ENCODE results near the gene FSTL4. TPM values are rescaled to one million over a fixed set of nuclear protein-coding genes. Genes with fewer than 3 reads are reported as not detected.

The FSTL4 gene
- total RNA-seq, 1 experiment from 2014 or later: not detected

DNA sequence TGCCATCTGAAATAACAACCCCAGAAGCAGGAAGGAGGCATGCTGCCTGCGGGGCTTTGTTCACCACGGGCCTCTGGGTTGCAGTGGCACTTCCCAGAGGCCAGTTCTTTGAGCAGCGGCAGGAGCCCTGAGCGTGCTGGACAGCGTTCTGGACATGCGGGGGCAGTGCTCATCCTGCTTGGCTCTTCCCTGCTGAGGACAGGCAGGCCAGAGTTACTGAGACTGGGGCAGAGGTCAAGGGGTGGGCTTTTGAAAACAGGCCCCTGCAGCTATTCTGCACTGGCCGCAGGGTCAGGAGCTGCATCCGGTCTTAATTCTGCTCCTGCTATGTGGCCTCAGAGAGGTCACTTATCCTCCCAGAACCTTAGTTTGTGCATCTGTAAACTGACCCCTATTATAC lies 258.6 kb downstream of the FSTL4 start:
- H3K27ac Mint-ChIP-seq (ENCODE audit: unreplicated experiment): no peak overlapping the region
- H3K9me3 Mint-ChIP-seq (ENCODE audit: low read depth, unreplicated experiment): no peaks in the 10 kb centered on the region
- H3K27me3 Mint-ChIP-seq (ENCODE audit: unreplicated experiment): peaks cover 58% of the 10 kb centered on the region
- CTCF ChIA-PET: no interaction called here
- intact Hi-C loops (cut with micrococcal nuclease; ENCODE audit: unreplicated experiment): no loop called here
- no peaks in the 10 kb centered on the region for H3K4me1 Mint-ChIP-seq (ENCODE audit: low read depth, unreplicated experiment)
- DNase-seq: no peak
- H3K36me3 Mint-ChIP-seq (ENCODE audit: insufficient read depth, unreplicated experiment): no peaks in the 10 kb centered on the region
- no peak overlapping the region for H3K4me3 Mint-ChIP-seq (ENCODE audit: low read depth, unreplicated experiment)
- no TSS peak for BruUV-seq (replicated peaks)
- TF ChIP-seq, protein P1, sequence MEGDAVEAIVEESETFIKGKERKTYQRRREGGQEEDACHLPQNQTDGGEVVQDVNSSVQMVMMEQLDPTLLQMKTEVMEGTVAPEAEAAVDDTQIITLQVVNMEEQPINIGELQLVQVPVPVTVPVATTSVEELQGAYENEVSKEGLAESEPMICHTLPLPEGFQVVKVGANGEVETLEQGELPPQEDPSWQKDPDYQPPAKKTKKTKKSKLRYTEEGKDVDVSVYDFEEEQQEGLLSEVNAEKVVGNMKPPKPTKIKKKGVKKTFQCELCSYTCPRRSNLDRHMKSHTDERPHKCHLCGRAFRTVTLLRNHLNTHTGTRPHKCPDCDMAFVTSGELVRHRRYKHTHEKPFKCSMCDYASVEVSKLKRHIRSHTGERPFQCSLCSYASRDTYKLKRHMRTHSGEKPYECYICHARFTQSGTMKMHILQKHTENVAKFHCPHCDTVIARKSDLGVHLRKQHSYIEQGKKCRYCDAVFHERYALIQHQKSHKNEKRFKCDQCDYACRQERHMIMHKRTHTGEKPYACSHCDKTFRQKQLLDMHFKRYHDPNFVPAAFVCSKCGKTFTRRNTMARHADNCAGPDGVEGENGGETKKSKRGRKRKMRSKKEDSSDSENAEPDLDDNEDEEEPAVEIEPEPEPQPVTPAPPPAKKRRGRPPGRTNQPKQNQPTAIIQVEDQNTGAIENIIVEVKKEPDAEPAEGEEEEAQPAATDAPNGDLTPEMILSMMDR (IDR thresholded peaks at IDR 0.05; ENCODE audit: unreplicated experiment): no peak

DNA sequence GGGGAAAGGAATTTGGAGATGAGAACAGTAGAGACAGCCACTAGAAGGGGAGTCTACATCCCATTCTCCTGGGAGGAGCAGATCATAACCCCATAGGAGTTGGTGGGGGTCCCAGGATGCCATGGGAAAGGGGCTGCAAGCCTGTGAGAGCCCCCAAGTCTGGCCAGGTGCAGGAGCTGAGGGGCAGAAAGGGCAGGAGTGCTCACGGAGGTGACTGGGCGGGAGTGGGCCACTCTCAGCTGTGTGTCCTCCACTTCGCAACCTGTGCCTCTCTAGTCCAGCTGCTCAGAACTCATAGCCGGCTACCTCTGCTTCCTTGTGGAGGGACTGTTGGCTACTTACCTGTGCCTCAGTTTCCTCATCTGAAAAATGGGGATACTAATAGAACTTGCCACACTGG lies 263.9 kb downstream of the FSTL4 start:
- Mint-ChIP-seq H3K4me1 (ENCODE audit: low read depth, unreplicated experiment) (no peaks in the 10 kb centered on the region), H3K36me3 (ENCODE audit: insufficient read depth, unreplicated experiment) (no peaks in the 10 kb centered on the region), H3K27me3 (ENCODE audit: unreplicated experiment) (peaks cover 69% of the 10 kb centered on the region), H3K4me3 (ENCODE audit: low read depth, unreplicated experiment) (no peak overlapping the region), H3K27ac (ENCODE audit: unreplicated experiment) (no peak overlapping the region), H3K9me3 (ENCODE audit: low read depth, unreplicated experiment) (no peaks in the 10 kb centered on the region)
- no TSS peak for BruUV-seq (replicated peaks)
- TF ChIP-seq, protein P1 (IDR thresholded peaks at IDR 0.05; ENCODE audit: unreplicated experiment): no peak
- intact Hi-C loops (cut with micrococcal nuclease; ENCODE audit: unreplicated experiment): no loop called here
- no peak for DNase-seq
- CTCF ChIA-PET: interaction anchor here (1.4 kb wide), 1 partner anchor 10 kb away, joined by 3 read pairs; no protein-coding TSS in a partner anchor

DNA sequence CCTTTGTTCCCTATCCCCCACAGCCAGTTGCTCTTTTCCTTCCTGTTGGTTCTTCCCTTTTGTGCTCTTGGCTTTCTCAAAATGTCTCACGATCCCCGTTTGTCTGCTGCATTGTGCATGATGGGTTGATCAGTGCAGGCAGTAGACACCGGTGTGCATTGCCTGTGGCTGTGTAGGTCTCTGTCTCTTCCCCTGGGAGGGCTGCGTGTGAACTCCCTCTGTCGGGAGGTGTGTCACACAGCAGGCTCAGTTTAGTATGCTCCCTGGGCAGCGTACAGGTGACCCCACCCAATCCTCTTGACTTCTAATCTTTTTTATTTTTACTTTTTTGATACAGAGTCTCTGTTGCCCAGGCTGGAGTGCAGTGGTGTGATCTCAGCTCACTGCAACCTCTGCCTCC lies 265.3 kb downstream of the FSTL4 start:
- Mint-ChIP-seq H3K9me3 (ENCODE audit: low read depth, unreplicated experiment) (no peaks in the 10 kb centered on the region), H3K4me1 (ENCODE audit: low read depth, unreplicated experiment) (no peaks in the 10 kb centered on the region), H3K27ac (ENCODE audit: unreplicated experiment) (no peak overlapping the region), H3K27me3 (ENCODE audit: unreplicated experiment) (peaks cover 75% of the 10 kb centered on the region), H3K36me3 (ENCODE audit: insufficient read depth, unreplicated experiment) (no peaks in the 10 kb centered on the region), H3K4me3 (ENCODE audit: low read depth, unreplicated experiment) (no peak overlapping the region)
- no TSS peak for BruUV-seq (replicated peaks)
- intact Hi-C loops (cut with micrococcal nuclease; ENCODE audit: unreplicated experiment): no loop called here
- peak; percentile 41 for DNase-seq
- TF ChIP-seq, protein P1 (IDR thresholded peaks at IDR 0.05; ENCODE audit: unreplicated experiment): peak; percentile 63
- CTCF ChIA-PET: interaction anchor here (1.4 kb wide), 1 partner anchor 8 kb away, joined by 3 read pairs; no protein-coding TSS in a partner anchor

DNA sequence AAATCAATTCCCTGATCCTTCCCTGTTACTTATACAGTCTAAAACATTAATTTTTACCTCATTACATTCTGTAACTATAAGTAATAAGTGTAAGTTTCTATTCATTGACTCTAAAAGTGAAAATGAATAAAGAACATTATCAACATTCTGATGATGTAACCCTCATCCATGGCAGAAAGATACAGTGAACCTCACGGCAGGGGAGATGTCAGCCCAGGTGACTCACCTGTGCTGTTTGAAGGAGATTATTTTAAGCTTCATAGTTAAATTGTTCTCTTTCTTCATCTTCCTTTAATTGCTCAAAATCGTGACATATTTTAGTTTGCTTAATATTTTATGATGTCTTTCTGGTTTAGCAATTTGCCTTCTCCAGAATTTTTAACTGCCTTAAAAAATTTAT lies 268.1 kb downstream of the FSTL4 start:
- Mint-ChIP-seq H3K4me1 (ENCODE audit: low read depth, unreplicated experiment) (no peaks in the 10 kb centered on the region), H3K9me3 (ENCODE audit: low read depth, unreplicated experiment) (no peaks in the 10 kb centered on the region), H3K27me3 (ENCODE audit: unreplicated experiment) (peaks cover 79% of the 10 kb centered on the region), H3K36me3 (ENCODE audit: insufficient read depth, unreplicated experiment) (no peaks in the 10 kb centered on the region), H3K4me3 (ENCODE audit: low read depth, unreplicated experiment) (no peak overlapping the region), H3K27ac (ENCODE audit: unreplicated experiment) (no peak overlapping the region)
- DNase-seq: no peak
- intact Hi-C loops (cut with micrococcal nuclease; ENCODE audit: unreplicated experiment): no loop called here
- CTCF ChIA-PET: no interaction called here
- TF ChIP-seq, protein P1 (IDR thresholded peaks at IDR 0.05; ENCODE audit: unreplicated experiment): no peak
- BruUV-seq (replicated peaks): no TSS peak
